CD4-positive, alpha-beta T cell treated with Interleukin-17A for 1 hour (primary cell): Measurements from ENCODE around the gene RABEP1.
A peak's percentile ranks its signal among the peaks of the same experiment; 100 is the strongest.

Experiments used
- DNase-seq: peaks from one replicate; pipeline ENCODE4 v3.0.0-alpha.2; 2020

Gene RABEP1

DNA sequence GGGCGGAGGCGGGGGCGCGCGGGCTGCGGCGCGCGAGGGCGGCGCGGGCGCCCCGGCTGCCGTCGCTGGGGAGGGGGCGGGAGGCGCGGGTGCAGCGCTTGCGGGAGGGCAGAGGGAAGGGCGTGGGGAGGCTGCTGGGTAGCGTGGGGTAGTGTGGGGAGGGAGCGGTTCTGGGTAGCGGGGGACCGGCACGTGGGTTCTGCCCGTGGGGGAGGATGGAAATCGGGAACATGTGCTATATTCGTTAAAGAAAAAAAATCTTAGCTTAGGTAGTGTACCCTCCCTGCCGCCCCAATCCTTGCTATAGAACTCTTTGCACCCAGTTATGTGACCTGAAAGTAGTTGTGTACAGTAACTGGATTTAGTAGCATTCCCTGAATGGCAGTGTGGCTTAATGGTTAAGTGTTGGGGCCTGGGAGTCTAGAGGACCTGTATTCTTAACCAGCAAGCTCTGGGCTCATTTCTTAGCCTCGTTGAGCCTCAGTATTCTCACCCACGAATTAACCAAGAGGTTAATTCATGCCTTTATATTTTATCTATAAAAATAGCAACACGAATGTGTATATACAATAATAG lies 646 bp downstream of the RABEP1 start:
- DNase-seq, result peak; percentile 57

DNA sequence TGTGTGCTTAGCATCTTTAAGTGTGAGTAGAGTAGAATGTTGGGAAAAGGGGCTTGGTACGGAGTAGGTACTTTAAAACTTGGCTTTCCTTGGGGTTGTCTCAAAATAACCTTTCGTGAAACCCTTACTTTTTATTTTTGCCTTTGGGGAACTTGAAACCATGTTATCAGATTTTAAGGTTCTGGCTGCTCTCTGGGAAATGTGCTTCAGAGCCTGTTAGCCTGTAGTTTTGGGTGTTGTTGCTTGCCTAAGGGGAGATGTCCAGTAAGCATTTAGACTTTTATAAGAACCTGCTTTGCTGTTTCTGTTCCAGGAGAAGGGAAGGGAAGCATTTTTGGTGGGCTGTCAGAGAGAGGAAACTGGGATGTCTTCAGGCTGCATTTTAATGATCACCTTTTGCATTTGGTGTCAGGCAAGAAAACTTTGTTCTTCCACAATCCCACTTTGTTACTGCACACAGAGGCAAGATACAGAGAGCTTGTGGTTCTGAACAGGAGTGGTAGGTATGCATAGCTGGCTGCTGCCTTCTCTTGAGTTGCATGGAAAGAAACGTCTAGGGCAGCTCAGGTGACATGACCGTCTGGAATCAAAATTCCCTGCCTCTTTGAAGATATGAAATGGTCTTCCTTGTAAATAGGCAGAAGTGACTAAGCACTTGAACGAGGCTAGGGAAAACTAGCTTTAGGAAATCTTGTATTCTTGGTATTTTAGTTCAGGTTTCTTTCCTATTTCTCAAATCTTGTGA lies 1.7 kb downstream of the RABEP1 start:
- no peak for DNase-seq

DNA sequence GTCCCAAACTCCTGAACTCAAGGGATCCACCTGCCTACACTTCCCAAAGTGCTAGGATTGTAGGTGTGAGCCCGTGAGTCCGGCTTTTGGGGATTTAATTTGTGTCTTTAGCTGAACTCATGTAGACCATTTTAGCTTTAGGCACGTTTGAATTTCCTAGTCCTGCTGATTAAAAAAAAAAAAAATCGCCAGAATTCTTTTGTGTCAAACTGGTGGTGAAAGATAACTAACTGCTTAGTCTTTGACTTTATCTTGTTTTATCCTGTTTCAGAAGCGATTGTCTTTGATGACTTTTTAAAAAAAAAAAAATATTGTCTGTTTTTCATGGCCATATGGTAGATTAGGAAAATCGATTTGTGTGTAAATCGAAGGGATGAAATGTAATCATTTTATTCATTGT lies 2.6 kb downstream of the RABEP1 start:
- DNase-seq, result no peak

DNA sequence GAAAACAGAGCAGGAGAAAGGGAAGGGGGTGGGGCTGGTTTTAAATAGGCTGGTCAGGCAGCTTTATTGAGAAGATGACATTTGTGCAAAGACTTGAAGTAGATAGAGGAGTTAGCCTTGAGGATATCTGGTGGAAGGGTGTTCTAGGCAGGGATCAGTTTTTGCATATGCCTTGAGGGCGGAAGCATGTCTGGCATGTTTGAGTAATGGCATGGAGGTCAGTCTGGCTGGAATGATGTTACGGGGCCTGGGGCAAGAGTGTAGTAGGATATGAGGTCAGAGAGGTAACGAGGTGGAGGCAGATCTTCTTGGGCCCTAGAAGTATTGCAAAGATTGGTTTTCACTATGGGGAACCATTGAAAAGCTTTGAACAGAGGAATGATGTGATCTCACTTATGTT lies 4.8 kb downstream of the RABEP1 start:
- DNase-seq, result no peak

DNA sequence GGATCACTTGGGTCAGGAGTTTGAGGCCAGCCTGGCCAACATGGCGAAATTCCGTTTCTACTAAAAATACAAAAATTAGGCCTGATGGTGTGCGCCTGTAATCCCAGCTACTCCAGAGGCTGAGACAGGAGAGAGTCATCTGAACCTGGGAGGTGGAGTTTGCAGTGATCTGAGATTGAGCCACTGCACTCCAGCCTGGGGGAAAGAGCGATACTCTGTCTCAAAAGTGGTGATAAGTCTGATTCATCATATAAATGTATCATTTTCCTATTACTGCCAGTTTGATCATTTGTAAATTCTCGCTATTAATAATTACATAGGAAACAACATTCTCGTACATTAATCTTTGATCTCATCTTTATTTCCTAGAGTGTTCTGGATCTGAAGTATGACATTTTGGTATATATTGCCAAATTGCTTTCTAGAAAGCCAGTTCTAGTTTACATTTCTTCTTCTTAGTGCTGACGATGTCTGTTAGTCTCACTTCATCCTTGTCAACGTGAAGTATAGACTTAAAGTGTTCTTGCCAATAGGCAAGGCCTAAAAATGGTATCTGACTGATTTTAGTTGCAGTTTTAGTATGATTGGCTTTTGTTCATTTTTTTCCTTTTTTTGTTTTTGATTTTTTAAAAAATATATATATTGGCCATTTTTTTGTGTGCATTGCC lies 9.7 kb downstream of the RABEP1 start:
- DNase-seq, result no peak

DNA sequence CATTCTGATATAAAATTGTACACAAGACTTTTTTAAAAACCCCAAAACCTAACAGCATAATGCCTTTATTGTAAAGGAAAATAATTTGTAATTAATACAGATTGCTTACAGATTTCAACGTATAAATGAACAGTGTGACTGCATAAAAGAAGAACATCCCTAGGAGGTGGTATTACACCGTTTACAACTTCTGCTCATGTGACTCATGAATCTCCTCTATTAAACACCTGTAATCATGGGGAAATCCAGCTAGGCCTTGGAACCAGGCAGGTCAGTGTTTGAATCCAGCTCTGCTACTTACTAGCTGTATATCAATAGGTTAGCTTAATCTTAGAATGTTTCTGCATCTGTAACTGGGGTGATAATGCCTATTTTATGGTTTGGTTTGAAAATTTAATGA lies 15.2 kb downstream of the RABEP1 start:
- DNase-seq, result no peak

DNA sequence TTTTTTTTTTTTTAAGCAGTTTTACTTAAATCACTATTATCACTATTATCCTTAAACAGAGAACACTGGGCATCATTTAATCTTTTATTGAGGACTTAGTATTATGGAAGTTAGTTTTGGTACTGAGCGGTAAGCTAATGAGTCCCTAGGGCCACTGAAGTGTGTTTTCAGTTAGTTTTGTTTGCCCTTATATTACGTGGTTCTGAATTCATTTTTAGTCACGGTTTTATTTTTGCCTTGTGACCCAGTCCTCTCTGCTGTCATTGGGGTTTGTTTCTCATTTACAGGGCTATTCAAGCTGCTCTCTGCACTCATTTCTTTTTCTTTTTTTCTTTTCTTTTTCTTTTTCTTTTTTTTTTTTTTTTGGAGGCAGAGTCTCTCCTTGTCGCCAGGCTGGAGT lies 17.3 kb downstream of the RABEP1 start:
- no peak for DNase-seq

DNA sequence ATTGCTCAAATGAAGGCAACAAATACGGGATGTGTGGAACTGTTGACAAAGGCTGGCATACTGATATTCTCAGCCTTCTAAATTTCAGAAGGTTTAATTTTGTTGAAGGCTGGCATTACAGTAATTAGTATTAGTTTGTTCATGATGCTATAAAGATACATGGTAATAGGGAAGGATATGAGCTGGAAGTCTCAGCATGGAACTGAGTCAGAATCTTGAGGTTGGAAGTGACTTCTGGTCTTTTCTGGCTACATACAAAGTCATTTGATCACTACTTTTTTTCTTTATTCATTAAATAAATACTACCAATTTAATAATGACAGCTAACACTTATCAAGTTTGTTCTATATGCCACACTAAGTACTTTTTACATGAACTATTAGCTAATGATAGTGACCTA lies 22.6 kb downstream of the RABEP1 start:
- no peak for DNase-seq

DNA sequence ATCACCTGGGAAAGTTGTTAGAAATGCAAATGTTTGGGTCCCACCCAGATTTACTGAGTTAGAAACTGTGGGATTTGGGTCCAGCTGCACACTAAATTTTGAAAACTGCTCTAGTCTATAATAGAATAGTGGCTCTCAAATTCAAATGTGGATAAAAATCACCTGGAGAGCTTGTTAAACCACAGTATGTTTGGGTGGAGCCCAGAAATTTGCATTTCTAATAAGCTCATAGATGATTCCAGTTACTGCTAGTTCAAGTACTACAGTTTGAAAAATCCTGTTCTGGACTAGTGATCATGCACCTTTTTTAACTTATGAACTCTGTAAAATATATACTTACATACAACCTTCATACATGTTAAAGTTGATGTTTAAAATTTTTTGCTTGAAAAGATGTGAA lies 27.8 kb downstream of the RABEP1 start:
- DNase-seq, result no peak

DNA sequence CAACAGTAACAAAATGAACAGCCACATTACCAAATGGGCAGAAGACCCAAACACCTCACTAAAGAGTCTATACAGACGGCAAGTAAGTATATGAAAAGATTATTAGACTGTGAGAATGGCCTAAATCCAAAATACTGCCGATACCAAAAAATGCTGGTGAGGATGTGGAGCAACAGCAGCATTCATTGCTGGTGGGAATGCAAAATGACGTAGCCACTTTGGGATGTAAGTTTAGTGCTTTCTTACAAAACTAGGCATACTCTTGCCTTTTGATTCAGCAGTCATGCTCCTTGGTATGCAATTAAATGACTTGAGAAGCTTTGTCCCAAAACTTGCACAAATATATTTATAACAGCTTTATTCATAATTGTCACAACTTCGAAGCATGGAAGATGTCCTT lies 43.8 kb downstream of the RABEP1 start:
- no peak for DNase-seq

DNA sequence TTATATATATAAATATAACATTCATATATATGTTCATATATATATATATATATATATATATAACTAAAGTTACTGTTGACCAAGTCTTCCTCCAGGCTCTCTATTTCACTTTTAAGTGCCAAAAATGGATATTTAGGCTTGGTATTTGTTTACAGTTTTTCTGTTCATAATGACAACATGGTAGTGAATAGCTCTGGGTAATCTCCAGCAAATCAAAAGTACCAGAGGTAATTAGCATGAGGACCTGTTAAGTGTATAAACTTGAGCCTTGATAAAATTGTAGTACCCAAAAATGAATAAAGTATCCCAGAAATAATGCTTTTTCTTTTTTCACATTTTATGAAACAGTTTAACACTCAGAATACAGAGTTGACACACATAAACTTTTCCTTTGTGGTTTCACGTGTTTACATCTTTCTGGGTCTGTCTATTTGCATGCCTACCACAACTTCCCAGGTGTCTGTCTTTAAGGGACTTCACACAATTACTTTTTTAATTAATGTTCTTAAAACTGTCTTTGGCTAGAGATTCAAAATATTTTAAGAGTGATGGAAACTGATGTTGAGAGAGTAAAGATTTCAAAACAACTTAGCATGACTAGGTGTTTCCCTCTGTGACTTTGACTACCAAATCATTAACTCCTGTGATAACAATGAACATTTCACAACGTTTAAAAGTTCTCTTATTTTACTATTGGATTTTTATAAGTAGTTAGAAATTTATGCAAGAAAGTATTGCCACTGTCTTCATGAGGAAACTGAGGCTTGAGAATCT lies 47.9 kb downstream of the RABEP1 start:
- DNase-seq, result peak; percentile 27

DNA sequence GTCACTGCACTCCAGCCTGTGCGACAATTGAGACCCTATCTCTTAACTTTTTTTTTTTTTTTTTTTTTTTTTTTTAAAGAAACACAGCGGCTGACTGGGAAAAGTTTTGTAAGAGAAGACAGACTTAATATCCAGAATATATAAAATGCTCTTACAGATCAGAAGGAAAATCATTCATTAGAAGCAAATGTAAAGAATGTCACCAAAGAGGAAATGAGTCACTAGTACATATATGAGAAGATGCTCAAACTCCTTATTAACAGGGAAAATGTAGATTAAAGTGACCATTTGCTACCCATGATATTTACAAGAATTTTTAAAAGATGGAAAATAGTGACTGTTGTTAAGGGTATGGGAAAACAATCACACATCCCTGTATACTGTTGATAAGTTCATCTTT lies 48.9 kb downstream of the RABEP1 start:
- no peak for DNase-seq

DNA sequence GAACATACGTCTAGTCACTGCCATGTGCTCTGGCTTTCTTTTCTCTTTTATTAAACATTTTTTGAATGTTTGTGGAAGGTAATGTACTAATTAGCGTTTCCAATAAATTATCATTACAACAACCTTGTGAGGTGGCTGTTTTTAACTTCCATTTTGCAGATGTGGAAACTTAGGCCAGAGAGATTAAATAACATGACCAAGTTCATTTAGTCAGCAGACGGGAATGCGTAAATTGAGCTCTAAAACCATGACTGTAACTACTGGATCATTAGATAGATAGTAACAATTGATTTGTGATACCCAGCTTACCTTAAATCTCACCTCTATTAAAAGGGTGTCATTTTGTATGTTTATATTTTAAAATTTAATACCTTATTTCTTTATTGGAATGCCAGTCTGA lies 49.4 kb downstream of the RABEP1 start:
- no peak for DNase-seq

DNA sequence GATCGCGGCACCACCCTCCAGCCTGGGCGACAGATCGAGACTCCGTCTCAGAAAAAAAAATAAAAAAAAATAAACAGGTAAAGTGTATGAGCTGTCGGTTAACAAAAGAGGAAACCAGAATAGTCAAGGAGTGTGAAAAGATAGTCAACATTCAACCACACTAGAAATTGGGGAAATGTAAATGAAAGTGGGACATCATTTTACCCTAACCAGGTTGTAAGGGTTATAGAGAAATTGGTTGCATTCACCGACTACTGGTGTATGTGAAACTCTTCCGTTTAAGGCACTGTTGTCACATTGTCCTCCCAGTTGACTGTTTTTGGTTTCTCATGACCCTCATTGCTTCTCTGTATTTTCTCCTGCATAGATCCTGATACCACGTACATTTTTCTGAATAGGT lies 62.8 kb downstream of the RABEP1 start:
- no peak for DNase-seq

DNA sequence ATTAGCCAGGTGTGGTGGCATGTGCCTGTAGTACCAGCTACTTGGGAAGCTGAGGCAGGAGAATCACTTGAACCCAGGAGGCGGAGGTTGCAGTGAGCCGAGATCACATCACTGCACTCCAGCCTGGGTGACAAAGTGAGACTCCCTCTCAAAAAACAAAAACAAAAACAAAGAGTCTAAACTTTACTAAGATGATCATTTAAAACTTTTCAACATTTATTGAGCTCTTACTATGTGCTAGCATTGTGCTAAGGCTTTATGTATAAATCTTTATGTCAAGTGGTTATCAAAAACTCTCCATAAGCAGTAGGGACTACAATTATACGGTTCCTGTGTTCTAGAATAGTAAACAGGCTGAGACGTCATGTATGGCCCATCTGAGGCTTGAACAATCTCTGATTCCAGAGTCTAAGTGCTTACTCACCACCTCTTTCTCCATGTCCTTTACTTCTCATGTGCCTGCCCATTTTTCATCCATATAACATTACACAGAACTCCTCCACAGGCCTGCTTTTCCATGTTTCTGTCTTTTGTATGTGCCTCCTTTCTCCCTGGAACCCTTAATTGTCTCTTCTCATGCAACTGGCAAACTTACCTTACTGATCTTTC lies 70.7 kb downstream of the RABEP1 start:
- no peak for DNase-seq

DNA sequence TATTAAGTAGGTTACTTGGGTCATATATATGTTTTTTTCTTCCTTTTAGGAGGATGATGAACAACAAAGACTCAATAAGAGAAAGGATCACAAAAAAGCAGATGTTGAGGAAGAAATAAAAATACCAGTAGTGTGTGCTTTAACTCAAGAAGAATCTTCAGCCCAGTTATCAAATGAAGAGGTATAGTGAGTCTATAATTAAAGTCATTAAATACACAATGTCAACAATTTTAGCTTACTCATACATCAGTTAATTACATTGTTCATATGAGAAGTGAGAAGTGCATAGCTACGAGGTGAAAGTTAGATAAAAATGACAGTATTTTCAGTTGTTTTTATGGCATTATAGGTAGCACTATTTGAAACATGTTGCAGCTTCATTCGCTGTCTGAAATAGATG lies 72.2 kb downstream of the RABEP1 start:
- DNase-seq, result no peak

DNA sequence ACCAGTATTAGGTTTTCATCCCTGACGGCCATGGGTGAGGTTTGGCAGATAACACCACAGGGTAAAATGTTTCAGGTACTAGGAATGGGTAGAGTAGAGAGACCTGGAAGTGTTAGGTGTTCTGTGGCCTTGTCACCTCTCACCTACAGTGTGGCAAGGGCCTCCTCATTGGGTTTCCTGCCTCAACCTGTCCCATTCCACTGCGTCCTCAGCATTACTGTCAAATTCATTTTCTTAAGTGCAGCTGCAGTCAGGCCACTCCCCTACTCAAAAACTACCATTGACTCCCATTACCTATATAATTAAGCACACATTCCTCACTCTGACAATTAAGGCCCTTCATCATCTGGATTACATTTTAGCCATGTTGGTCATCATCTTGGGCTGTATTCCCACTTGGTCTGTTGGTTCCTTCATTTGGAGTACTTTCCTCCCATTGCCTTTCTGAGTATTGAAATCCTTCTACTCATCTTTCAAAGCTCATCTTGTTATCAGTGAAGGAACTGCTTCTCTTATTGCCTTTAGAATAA lies 72.9 kb downstream of the RABEP1 start:
- DNase-seq, result no peak

DNA sequence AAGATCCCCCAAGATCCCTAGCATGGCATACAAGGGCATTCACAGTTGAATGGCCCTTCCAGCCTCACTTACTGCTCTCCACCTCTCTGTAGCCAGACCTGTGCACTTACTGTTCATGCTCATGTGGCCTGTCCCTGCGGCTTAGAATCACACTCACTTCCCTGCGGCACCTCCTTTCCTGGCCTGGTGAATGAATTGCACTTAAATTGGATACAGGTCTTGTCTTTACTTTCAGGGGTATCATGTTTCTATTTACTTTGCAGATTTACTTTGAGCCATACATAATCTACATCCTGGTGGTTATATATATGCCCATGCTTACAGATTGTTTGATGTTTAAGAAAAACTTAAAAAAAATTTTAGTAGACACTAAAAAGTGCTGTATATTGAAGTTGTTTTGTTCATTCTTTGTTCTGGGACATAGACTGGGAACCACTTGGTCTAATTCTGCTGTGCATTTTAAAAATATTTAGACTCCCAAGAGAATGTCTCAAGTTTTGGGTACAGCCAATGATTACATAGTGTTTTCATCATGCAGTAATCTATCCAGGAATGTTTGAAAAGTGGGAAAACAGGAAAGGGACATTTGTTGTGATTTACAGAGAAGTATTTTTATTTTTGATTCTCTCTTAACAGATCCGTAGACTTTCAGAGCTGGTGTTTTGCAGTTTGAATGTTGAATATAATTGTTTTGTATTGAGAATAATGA lies 73.5 kb downstream of the RABEP1 start:
- no peak for DNase-seq

DNA sequence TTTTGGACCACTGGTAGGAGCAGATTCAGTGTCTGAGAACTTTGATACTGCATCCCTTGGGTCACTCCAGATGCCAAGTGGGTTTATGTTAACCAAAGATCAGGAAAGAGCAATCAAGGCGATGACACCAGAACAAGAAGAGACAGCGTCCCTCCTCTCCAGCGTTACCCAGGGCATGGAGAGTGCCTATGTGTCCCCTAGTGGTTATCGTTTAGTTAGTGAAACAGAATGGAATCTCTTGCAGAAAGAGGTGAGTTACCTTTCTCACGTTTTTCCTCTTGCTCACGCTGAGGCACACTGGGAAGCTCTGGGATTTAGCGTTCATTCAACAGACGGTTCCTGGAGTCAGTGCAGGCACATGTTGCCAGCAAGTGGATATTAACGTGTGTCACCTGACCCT lies 79.3 kb downstream of the RABEP1 start:
- DNase-seq, result no peak

DNA sequence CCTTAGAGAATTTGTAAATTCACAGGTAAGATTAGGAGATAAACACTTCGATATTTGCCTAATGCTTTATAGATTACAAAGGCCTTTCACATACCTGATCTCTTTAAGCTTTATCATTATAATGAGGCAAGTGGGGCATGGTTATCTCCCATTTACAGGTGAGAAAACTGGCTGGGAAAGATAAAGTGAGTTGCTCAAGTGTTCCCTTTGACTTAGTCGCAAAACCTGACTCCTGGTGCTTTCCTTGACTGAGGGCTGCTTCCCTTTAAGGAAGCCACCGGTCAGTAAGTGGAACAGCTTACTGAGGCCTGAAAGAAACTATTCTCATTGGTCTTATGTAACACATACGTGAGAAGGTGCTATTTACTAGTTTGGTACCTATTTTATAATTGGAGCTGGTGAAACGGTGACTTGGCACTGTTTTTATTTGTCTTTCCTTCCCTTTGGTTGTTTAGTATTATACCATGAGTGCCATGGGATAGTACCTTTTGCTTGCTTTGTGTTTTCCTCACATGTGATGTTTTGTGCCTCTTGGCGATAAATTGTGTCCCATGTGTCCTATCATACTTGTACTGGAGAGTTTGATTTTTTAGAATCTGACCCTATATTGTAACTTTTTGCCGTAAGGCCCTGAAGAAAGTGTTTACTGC lies 80.2 kb downstream of the RABEP1 start:
- DNase-seq, result no peak

DNA sequence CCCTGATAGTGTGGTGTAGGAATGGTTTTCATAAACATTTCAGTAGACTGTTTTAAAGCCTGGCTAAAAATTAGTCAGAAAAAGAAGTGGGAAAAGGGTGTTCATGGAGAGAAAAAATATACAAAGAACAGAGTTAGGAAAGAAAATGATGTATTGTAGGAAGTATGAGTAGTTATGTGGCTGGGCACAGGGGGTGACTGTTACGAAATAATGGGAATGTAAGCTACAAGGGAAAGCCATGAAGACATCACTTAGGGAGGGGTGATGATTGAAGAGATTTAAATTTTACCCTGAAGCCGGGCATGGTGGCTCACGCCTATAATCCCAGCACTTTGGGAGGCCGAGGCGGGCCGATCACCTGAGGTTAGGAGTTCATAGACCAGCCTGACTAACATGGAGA lies 82.1 kb downstream of the RABEP1 start:
- DNase-seq, result no peak

DNA sequence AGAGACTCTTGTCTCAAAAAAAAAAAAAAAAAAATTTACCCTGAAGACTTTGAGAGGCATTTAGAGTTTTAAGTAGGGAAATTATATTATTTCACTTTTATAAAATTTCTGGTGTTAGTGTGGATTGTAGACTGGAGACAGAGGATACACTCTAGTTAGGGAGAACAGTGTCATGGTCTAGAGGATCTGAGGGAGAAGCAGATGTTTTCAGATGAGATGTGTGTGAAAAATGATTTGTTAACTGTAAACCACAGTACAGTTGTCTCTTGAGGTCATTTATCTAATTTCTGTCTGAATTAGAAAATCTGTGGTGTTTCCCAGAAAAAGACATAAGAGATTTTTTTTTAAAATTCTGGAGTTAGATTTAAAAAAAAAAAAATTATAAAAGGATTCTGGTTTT lies 82.6 kb downstream of the RABEP1 start:
- no peak for DNase-seq
